HG03469 (cell line): ENCODE results near the gene RBM27.
A peak's percentile ranks its signal among the peaks of the same experiment; 100 is the strongest.
"Not testable (repeated sequence)": the region's sequence is repeated elsewhere in the genome, so short reads cannot be mapped to it uniquely, and the experiment has no call there.

Experiments
- ATAC-seq: cut with Tn5 transposase; IDR thresholded peaks from one replicate; pipeline ENCODE4 v1.9.1; 2021; ENCODE audit warnings: mild to moderate bottlenecking, moderate library complexity, moderate number of reproducible peaks; ENCODE audit not compliant: unreplicated experiment

RBM27 gene, protein sequence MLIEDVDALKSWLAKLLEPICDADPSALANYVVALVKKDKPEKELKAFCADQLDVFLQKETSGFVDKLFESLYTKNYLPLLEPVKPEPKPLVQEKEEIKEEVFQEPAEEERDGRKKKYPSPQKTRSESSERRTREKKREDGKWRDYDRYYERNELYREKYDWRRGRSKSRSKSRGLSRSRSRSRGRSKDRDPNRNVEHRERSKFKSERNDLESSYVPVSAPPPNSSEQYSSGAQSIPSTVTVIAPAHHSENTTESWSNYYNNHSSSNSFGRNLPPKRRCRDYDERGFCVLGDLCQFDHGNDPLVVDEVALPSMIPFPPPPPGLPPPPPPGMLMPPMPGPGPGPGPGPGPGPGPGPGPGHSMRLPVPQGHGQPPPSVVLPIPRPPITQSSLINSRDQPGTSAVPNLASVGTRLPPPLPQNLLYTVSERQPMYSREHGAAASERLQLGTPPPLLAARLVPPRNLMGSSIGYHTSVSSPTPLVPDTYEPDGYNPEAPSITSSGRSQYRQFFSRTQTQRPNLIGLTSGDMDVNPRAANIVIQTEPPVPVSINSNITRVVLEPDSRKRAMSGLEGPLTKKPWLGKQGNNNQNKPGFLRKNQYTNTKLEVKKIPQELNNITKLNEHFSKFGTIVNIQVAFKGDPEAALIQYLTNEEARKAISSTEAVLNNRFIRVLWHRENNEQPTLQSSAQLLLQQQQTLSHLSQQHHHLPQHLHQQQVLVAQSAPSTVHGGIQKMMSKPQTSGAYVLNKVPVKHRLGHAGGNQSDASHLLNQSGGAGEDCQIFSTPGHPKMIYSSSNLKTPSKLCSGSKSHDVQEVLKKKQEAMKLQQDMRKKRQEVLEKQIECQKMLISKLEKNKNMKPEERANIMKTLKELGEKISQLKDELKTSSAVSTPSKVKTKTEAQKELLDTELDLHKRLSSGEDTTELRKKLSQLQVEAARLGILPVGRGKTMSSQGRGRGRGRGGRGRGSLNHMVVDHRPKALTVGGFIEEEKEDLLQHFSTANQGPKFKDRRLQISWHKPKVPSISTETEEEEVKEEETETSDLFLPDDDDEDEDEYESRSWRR

GRCh38 chr5:146203011-146203871 lies at the start of gene RBM27:
RBM27 (plus strand) TSS chr5:146203605; CDS start chr5:146203766, 161 bp downstream.
- peak; percentile 99 for ATAC-seq

DNA sequence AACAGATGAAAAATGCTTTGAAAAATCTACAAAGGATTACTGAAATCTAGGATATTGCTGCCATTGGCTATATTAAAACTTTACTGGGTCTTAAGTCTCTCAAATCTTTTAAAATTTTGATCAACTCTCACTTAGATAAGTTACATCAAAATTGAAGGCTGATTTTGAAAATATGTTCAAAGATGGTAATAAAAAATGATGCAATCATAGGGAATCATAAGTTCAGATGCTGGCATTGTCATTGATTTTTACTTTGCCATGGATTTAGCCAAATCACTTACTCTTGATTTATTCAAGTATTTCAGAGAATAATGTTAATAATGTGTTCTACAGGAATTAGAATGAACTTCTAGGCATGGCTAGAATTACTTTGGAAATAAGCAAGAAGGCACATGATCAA lies 45.1 kb upstream of the RBM27 start:
- ATAC-seq, result no peak

DNA sequence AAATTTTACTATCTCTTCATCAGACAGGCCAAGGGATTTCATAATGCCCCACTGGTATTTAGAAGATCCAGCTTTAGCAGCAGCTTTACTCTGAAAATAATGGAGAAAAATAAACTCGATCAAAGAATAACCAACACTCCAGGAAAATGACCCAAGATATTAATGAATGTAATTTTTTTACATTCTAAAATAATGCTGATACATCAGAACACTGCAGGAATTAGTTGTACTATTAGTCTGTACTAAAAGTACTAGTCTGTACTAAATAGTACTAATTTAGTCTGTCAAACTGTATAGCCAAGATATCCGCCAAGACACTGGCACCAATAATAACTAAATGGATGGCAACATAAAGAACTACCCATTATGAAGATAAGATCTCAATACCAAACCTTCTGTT lies 39.0 kb upstream of the RBM27 start:
- no peak for ATAC-seq

GRCh38 chr5:146165460-146165859 lies 37.9 kb upstream of the RBM27 start:
- no peak for ATAC-seq

DNA sequence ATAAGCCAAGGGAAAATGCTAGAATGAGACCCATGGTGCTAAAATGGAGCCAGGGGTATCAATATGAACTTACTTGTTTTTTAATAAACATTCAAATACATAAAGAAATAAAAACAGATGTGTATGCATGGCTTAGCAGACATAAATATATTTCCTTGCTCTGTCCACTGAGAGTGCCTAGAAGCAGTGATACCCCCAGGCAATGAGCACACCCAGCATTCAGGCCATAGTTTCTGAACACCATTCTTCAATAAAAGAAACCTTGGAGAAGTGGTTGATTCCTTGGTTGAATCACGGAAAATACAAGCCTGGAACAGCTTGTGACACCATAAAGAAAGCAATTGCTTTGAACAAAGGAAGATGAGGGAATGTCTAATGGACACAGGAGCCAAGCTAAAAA lies 37.5 kb upstream of the RBM27 start:
- no peak for ATAC-seq

DNA sequence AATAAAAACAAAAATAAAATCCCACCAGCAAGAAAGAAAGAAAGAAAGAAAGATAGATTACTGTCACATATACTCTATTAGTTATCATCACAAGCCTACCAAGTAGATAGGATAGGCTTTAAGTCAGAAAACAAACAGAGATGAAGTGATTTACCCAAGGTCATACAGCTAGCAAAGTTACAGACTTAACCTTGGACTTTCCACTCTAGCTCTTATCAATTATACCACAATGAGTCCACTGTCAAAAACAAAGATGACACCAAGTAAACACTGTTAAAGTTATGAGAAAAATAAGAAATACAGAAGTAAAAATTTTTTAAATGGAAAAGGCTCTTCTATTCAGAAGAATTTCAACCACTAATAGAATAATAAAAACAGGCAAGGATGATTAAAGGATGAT lies 34.3 kb upstream of the RBM27 start:
- no peak for ATAC-seq

DNA sequence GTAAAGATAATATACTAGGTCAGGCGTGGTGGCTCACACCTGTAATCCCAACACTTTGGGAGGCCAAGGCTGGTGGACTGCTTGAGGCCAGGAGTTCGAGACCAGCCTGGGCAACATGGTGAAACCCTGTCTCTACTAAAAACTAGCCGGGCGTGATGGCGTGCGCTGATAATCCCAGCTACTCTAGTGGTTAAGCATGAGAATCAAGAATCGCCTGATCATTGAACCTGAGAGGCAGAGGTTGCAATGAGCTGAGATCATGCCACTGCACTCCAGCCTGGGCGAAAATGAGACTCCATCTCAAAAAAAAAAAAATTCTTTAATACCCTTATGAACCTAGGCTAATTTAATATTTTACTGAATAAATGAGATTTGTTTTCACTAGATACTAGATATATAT lies 30.4 kb upstream of the RBM27 start:
- ATAC-seq, result peak; percentile 34

- peak; percentile 95 for ATAC-seq
Observed at GRCh38 chr5:146173597-146173996, 29.8 kb upstream of the RBM27 start.

DNA sequence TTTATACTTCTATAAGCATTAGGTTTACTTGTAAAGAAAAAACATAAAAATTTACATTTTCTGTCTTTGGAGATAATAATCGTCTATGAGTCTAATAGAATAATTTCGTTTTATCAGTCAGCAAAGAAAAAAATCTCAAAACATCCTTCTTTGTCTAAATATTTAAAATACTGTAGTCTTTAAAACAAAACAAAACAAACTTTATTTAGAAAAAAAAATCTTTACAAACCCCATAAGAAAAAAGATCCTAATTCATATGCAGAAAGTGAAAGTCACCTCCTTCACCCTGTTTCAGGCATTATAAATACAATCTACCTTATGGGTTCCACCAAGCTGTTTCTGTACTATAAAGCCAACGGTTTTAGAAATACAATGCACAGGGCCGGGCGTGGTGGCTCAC lies 26.6 kb upstream of the RBM27 start:
- no peak for ATAC-seq

DNA sequence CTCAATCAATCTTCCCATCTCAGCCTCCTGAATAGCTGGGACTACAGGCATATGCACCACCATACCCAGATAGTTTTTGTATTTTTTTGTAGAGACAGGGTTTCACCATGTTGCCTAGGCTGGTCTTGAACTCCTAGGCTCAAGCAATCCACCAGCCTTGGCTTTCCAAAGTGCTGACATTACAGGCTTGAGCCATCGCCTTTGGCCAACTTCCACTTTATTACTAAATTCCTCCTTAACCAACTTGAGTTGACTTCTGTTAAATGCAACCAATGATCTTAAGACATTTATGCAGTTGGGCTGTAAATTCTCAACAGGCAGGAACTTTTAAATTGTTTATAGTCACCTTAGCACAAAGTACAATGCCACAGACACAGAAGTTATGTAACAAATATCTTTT lies 23.7 kb upstream of the RBM27 start:
- ATAC-seq, result no peak

GRCh38 chr5:146183403-146183802 lies 20.0 kb upstream of the RBM27 start:
- not testable (repeated sequence) for ATAC-seq

GRCh38 chr5:146185161-146185560 lies 18.2 kb upstream of the RBM27 start:
- no peak for ATAC-seq

GRCh38 chr5:146188358-146188757 lies 15.0 kb upstream of the RBM27 start:
- no peak for ATAC-seq

DNA sequence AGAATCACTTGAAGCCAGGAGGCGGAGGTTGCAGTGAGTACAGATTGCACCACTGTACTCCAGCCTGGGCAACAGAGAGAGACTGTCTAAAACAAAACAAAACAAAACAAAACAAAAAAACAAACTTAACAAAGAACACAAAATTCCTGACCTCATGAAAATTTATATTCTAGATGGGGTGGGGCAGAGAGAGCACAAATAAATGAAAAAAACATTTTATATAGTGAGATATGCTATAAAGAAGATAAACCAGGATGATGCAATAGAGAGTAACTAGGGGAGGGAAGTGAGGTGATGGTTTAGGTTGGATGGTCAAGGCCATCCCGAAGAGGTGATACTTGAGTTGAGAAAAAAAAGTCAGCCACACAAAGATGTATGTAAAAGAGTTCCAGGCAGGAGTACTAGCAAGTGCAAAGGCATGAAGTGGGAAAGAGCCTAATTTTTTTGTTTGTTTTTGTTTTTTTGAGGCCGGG lies 10.8 kb upstream of the RBM27 start:
- no peak for ATAC-seq

DNA sequence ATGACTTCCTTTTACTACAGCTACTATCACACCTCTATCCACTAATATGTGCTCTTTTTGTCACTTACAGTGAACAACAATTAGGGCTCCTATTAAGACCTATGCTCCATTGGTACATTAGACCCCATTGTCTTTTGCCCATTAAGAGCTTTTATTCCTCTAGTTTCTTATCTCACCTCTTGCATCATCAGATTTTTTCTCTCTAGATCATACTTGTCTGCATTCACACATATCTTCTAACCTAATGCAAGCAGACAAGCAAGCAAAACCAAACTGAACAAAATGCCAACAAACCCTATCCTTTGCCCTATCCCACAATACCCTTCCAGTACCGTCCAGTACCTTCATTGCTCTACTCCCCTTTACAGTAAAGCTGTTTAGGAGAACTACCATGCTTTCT lies 10.1 kb upstream of the RBM27 start:
- no peak for ATAC-seq

- not testable (repeated sequence) for ATAC-seq
Observed at GRCh38 chr5:146194997-146195396, 8.4 kb upstream of the RBM27 start.

DNA sequence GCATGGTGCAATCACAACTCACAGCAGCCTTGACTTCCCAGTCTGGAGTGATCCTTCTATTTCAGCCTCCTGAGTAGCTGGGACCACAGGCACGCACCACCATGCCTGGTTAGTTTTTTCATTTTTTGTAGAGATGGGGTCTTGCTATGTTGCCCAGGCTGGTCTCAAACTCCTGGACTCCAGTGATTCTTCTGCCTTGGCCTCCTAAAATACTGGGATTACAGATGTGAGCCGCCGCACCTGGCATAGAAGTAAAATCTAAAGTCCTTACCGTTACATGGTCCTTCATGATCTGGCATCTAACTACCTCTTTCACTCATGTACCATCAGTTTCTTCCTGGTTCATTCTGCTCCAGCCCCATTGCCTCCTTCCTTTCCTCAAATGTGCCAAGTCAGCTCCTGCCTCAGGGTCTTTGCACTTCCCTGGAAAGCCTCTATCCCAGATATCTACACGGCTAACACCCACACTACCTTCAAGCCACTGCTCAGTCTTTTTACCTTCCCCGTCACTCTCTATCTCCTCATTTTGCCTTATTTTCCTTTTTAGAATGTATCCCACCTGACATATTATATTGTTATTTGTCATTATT lies 6.9 kb upstream of the RBM27 start:
- no peak for ATAC-seq

GRCh38 chr5:146199176-146199815 lies 4.1 kb upstream of the RBM27 start:
- no peak for ATAC-seq

- ATAC-seq, result not testable (repeated sequence)
Observed at GRCh38 chr5:146201795-146202194, 1.6 kb upstream of the RBM27 start.

DNA sequence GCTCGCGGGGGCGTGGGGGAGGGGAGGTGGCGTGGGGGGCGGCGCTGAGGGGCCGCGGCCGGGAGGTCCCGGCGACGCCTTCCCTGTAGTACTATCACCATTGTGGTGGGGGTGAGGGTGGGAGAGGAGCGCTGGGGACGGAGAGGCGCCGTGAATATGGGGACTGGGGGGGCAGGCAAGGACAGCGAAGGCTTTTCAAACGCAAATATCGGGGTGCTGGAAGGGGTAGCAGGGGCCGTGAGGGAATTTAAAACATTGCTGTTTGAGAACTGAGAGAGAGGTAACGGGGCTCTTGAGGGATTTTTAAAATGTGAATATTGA lies 427 bp downstream of the RBM27 start:
- no peak for ATAC-seq
